ENCODE data around the gene NKPD1. TPM values are rescaled to one million over a fixed set of nuclear protein-coding genes. Genes with fewer than 3 reads are reported as not detected.

The NKPD1 gene
- total RNA-seq, 4 donors from 2014 or later = 0.21 TPM; not detected in 3

DNA sequence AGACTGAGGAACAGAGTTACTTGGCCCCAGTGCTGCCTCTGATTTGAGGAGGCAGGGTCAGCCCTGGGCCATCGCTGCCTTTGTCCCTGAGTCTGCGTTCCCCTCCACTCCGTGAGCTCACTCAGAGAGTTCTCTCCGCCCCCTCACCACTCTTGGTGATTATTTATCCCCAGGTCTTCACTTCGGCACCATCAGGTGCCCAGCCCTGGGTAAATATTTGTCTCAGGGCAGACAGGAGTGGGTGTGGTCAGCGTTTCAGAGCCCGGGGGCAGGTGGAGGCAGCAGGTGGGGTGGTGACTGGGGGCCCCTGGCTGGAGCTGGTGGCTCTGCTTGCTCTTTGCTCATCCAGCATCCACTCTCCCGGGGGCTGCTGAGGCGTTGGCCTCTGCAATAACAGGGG, 47.2 kb downstream of the NKPD1 start:
- DNase-seq = no peak
- Histone ChIP-seq H3K9me3 (no peaks in the 10 kb centered on the region), H3K4me3 (no peak overlapping the region), H3K4me1 (no peaks in the 10 kb centered on the region), H3K36me3 (no peaks in the 10 kb centered on the region), H3K27me3 (no peaks in the 10 kb centered on the region), H3K27ac (no peak overlapping the region)
- TF ChIP-seq, protein P1, sequence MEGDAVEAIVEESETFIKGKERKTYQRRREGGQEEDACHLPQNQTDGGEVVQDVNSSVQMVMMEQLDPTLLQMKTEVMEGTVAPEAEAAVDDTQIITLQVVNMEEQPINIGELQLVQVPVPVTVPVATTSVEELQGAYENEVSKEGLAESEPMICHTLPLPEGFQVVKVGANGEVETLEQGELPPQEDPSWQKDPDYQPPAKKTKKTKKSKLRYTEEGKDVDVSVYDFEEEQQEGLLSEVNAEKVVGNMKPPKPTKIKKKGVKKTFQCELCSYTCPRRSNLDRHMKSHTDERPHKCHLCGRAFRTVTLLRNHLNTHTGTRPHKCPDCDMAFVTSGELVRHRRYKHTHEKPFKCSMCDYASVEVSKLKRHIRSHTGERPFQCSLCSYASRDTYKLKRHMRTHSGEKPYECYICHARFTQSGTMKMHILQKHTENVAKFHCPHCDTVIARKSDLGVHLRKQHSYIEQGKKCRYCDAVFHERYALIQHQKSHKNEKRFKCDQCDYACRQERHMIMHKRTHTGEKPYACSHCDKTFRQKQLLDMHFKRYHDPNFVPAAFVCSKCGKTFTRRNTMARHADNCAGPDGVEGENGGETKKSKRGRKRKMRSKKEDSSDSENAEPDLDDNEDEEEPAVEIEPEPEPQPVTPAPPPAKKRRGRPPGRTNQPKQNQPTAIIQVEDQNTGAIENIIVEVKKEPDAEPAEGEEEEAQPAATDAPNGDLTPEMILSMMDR (IDR thresholded peaks at IDR 0.05) = no peak
- no peak for TF ChIP-seq POLR2A (IDR thresholded peaks at IDR 0.05)
- intact Hi-C loops (cut with DNase I; ENCODE audit: low total_unique reads) = no loop called here

DNA sequence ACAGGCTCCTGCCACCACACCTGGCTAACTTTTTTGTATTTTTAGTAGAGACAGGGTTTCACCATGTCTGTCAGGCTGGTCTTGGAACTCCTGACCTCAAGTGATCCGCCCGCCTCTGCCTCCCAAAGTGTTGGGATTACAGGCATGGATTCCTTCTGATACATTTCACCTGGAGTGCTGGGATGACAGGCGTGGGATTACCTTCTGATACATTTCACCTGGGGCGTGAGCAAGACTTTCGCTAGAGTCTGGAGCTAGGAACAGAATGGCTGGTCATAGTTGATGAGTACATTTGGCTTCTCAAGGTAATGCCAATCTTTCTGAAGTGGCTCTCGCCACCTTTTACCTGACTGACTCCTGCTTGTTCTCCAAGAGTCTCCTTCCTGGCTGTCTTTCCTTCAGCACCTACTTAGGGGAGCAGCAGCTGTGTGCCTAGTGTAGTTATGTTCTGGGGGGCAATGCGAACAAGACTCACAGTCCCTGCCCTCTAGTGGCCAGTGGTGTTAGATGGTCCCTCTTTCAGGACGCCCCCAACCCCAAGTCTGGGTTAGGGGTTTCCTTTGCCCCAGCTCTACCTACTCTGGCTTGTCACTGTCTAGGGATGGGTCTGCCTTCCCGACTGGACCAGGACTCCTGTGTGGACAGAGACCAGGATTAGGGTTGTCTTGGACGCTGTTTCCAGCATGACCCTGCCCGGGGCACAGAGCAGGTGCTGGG, 48.5 kb downstream of the NKPD1 start:
- Histone ChIP-seq H3K4me3 (no peak overlapping the region), H3K27ac (no peak overlapping the region), H3K9me3 (no peaks in the 10 kb centered on the region), H3K36me3 (no peaks in the 10 kb centered on the region), H3K27me3 (no peaks in the 10 kb centered on the region), H3K4me1 (no peaks in the 10 kb centered on the region)
- TF ChIP-seq POLR2A (IDR thresholded peaks at IDR 0.05) = no peak
- TF ChIP-seq, protein P1 (IDR thresholded peaks at IDR 0.05) = no peak
- DNase-seq = no peak
- intact Hi-C loops (cut with DNase I; ENCODE audit: low total_unique reads) = no loop called here

Other genes starting within 250 kb of the NKPD1 start
- gene APOC1, start 246.4 kb downstream of the NKPD1 start, total RNA-seq = 1 to 10 TPM in 3 of 4 donors, not detected in 1; 3.0 to 7.4 (median 3.5) TPM
- not detected for gene APOC4, start 218.7 kb downstream of the NKPD1 start, total RNA-seq
- gene APOC2, start 214.9 kb downstream of the NKPD1 start, total RNA-seq = not detected
- 10 to 100 TPM; 30.6 to 99.5 (median 64.2) TPM for gene CLPTM1, start 205.6 kb downstream of the NKPD1 start, total RNA-seq
- 10 to 100 TPM in 2 of 4 donors, 1 to 10 TPM in 2; 1.0 to 52.4 (median 13.9) TPM for gene RELB, start 159.5 kb downstream of the NKPD1 start, total RNA-seq
- 100 to 1,000 TPM in 1 of 4 donors, 10 to 100 TPM in 3; 36.6 to 107 (median 73.9) TPM for gene CLASRP, start 121.9 kb downstream of the NKPD1 start, total RNA-seq
- gene ZNF296, start 84.5 kb downstream of the NKPD1 start, total RNA-seq = under 1 TPM in 1 of 4 donors, not detected in 3; 0.27 TPM
- gene GEMIN7, start 81.7 kb downstream of the NKPD1 start, total RNA-seq = 10 to 100 TPM in 3 of 4 donors, 1 to 10 TPM in 1; 3.5 to 18.4 (median 13.7) TPM
- gene PPP1R37, start 67.8 kb downstream of the NKPD1 start, total RNA-seq = 10 to 100 TPM in 3 of 4 donors, 1 to 10 TPM in 1; 6.7 to 43.8 (median 24.4) TPM
- gene TRAPPC6A, start 17.3 kb upstream of the NKPD1 start, total RNA-seq = 10 to 100 TPM in 3 of 4 donors, 1 to 10 TPM in 1; 4.1 to 25.9 (median 16.5) TPM
- 10 to 100 TPM in 2 of 4 donors, 1 to 10 TPM in 1, not detected in 1; 4.6 to 16.2 (median 10.2) TPM for gene BLOC1S3, start 17.8 kb upstream of the NKPD1 start, total RNA-seq
- 1 to 10 TPM; 2.4 to 7.2 (median 6.4) TPM for gene EXOC3L2, start 84.4 kb upstream of the NKPD1 start, total RNA-seq
- gene MARK4, start 90.3 kb upstream of the NKPD1 start, total RNA-seq = 10 to 100 TPM; 13.5 to 51.5 (median 15.5) TPM
- 1 to 10 TPM in 2 of 4 donors, not detected in 2; 1.1 to 2.5 TPM for gene CKM, start 161.9 kb upstream of the NKPD1 start, total RNA-seq
- under 1 TPM in 1 of 4 donors, not detected in 3; 0.55 TPM for gene KLC3, start 179.8 kb upstream of the NKPD1 start, total RNA-seq
- 10 to 100 TPM in 2 of 4 donors, 1 to 10 TPM in 2; 1.8 to 16.6 (median 10.5) TPM for gene ERCC2, start 209.6 kb upstream of the NKPD1 start, total RNA-seq
- gene PPP1R13L, start 244.1 kb upstream of the NKPD1 start, total RNA-seq = 10 to 100 TPM in 1 of 4 donors, 1 to 10 TPM in 2, under 1 TPM in 1; 0.51 to 30.2 (median 3.0) TPM
- 10 to 100 TPM in 1 of 4 donors, 1 to 10 TPM in 2, under 1 TPM in 1; 0.26 to 11.3 (median 3.5) TPM for gene POLR1G, start 245.7 kb upstream of the NKPD1 start, total RNA-seq